ENCODE data around the gene CEMIP. TPM values are rescaled to one million over a fixed set of nuclear protein-coding genes. Genes with fewer than 3 reads are reported as not detected.

Gene CEMIP
- total RNA-seq, 1 donor, result 131 TPM

GRCh38 chr15:80966431-80967197 is 187.4 kb downstream of the CEMIP start:
- H3K4me3 ChIP-seq (ENCODE audit: low read depth, low read length), result no peak overlapping the region
- no peak for DNase-seq (ENCODE audit: low read depth)
- TF ChIP-seq CTCF (IDR thresholded peaks at IDR 0.05; ENCODE audit: insufficient read depth, low read depth, low read length), result no peak

GRCh38 chr15:80967451-80967850 is 188.3 kb downstream of the CEMIP start:
- DNase-seq (ENCODE audit: low read depth), result peak; percentile 62
- TF ChIP-seq CTCF (IDR thresholded peaks at IDR 0.05; ENCODE audit: insufficient read depth, low read depth, low read length), result no peak
- no peak overlapping the region for H3K4me3 ChIP-seq (ENCODE audit: low read depth, low read length)

- no peak for DNase-seq (ENCODE audit: low read depth)
- TF ChIP-seq CTCF (IDR thresholded peaks at IDR 0.05; ENCODE audit: insufficient read depth, low read depth, low read length), result no peak
- no peak overlapping the region for H3K4me3 ChIP-seq (ENCODE audit: low read depth, low read length)
Measured at GRCh38 chr15:80967991-80968510, 188.9 kb downstream of the CEMIP start.

GRCh38 chr15:80969316-80969715 is 190.1 kb downstream of the CEMIP start:
- TF ChIP-seq CTCF (IDR thresholded peaks at IDR 0.05; ENCODE audit: insufficient read depth, low read depth, low read length), result no peak
- no peak overlapping the region for H3K4me3 ChIP-seq (ENCODE audit: low read depth, low read length)
- DNase-seq (ENCODE audit: low read depth), result no peak

- TF ChIP-seq CTCF (IDR thresholded peaks at IDR 0.05; ENCODE audit: insufficient read depth, low read depth, low read length), result peak; percentile 76
- peak; percentile 72 for DNase-seq (ENCODE audit: low read depth)
- no peak overlapping the region for H3K4me3 ChIP-seq (ENCODE audit: low read depth, low read length)
Measured at GRCh38 chr15:80970018-80970657, 191.0 kb downstream of the CEMIP start.

GRCh38 chr15:80970658-80971057 is 191.5 kb downstream of the CEMIP start:
- no peak overlapping the region for H3K4me3 ChIP-seq (ENCODE audit: low read depth, low read length)
- no peak for DNase-seq (ENCODE audit: low read depth)
- no peak for TF ChIP-seq CTCF (IDR thresholded peaks at IDR 0.05; ENCODE audit: insufficient read depth, low read depth, low read length)
